GM12878 (cell line): ENCODE data around the gene SLC1A5. TPM values are rescaled to one million over a fixed set of nuclear protein-coding genes. Genes with fewer than 3 reads are reported as not detected.

Source experiments
- ATAC-seq: fragments of 200-7000 bp; cut with Tn5 transposase; 3 replicates; pipeline ENCODE4 v1.9.1; 2020; ENCODE audit warnings: mild to moderate bottlenecking, moderate library complexity
- BruUV-seq: library from RNA; stranded (reverse); fragments of 400-500 nt; replicated peaks from 2 replicates; lab custom pipeline; 2021; lab: Mats Ljungman, UMichigan
- CTCF ChIA-PET: fragments of 300-600 bp; sonication (Branson Sonifier 250); formaldehyde crosslinking; extraction: SDS; loops from one replicate; lab custom pipeline; 2021; ENCODE audit warnings: inconsistent platforms; lab: Yijun Ruan, JAX
- POLR2A ChIA-PET: fragments of 350-600 bp; formaldehyde crosslinking; extraction: SDS; loops from one replicate; lab custom pipeline; 2021; ENCODE audit warnings: inconsistent platforms; lab: Charles Lee
- RAD21 ChIA-PET: fragments of 300-600 bp; sonication (Branson Sonifier 250); formaldehyde crosslinking; loops from one replicate; lab custom pipeline; 2023; ENCODE audit warnings: antibody characterized with exemption; ENCODE audit not compliant: unreplicated experiment; lab: Charles Lee
- SMC1A ChIA-PET: fragments of 300-600 bp; sonication (Branson Sonifier 250); formaldehyde crosslinking; loops from one replicate; lab custom pipeline; 2023; ENCODE audit not compliant: unreplicated experiment, uncharacterized antibody; lab: Charles Lee
- DNase-seq: peaks from one replicate; pipeline ENCODE4 v3.0.0-alpha.2; 2011; ENCODE audit warnings: low read depth, low spot score
- FAIRE-seq: peaks from 3 replicates; lab custom pipeline; 2011; peaks lifted over from hg19 to GRCh38; lab: Jason Lieb, UNC
- H2AFZ ChIP-seq: 2 replicates; pipeline ENCODE4 v1.6.0; 2011; ENCODE audit warnings: low read depth, low read length, control low read depth; ENCODE audit not compliant: control insufficient read depth
- H3K27ac ChIP-seq: 2 replicates; pipeline ENCODE4 v1.5.1; 2011; ENCODE audit warnings: control low read depth; ENCODE audit not compliant: control insufficient read depth, insufficient read depth
- H3K27me3 ChIP-seq, 2 experiments: replicated peaks in 1 of 2; 2 replicates each; pipeline versions ENCODE4 v1.6.0 to v1.6.1; 2011; ENCODE audit warnings: low read length in 1 of 2; ENCODE audit not compliant: control insufficient read depth in 2 of 2, insufficient read depth in 2 of 2
- H3K36me3 ChIP-seq, 2 experiments: 2 replicates each; pipeline ENCODE4 v1.5.1; 2011; ENCODE audit warnings: low read length in 1 of 2; ENCODE audit not compliant: control insufficient read depth in 2 of 2, insufficient read depth in 2 of 2
- H3K4me1 ChIP-seq: 2 replicates; pipeline ENCODE4 v1.6.1; 2011; ENCODE audit warnings: mild to moderate bottlenecking, low read length, moderate library complexity, mixed read lengths; ENCODE audit not compliant: control insufficient read depth, insufficient read depth
- H3K4me2 ChIP-seq: 2 replicates; pipeline ENCODE4 v1.6.0; 2011; ENCODE audit warnings: control low read depth; ENCODE audit not compliant: control insufficient read depth, insufficient read depth
- H3K4me3 ChIP-seq: fragments of 200-600 bp; sonication (generic); 2 replicates; pipeline ENCODE4 v1.5.1; 2016
- H3K79me2 ChIP-seq: 2 replicates; pipeline ENCODE4 v1.6.0; 2011; ENCODE audit warnings: low read length; ENCODE audit not compliant: control insufficient read depth, insufficient read depth
- H3K9ac ChIP-seq: 2 replicates; pipeline ENCODE4 v1.8.0; 2011; ENCODE audit warnings: low read length, control low read depth, mixed read lengths; ENCODE audit not compliant: control insufficient read depth, insufficient read depth
- H3K9me3 ChIP-seq: replicated peaks from 3 replicates; pipeline ENCODE4 v1.5.1; 2011; ENCODE audit warnings: mild to moderate bottlenecking, low read length; ENCODE audit not compliant: control insufficient read depth, insufficient read depth
- H4K20me1 ChIP-seq: 2 replicates; pipeline ENCODE4 v1.6.0; 2011; ENCODE audit not compliant: control insufficient read depth, insufficient read depth
- ASH2L ChIP-seq: fragments of 300-600, 200-600 bp; sonication (generic); IDR thresholded peaks from 2 replicates; pipeline ENCODE4 v1.6.1; 2017; ENCODE audit warnings: low read depth, mild to moderate bottlenecking, borderline replicate concordance
- BCL11A ChIP-seq: IDR thresholded peaks from 2 replicates; pipeline ENCODE4 v1.6.1; 2011; ENCODE audit warnings: low read depth, low read length
- POLR2AphosphoS2 ChIP-seq: IDR thresholded peaks from 2 replicates; pipeline ENCODE4 v1.6.1; 2011; ENCODE audit warnings: low read depth, mild to moderate bottlenecking, low read length, improper control_type of control experiment, moderate library complexity
- SPI1 ChIP-seq: IDR thresholded peaks from 2 replicates; pipeline ENCODE4 v1.6.1; 2011; ENCODE audit warnings: low read depth, mild to moderate bottlenecking, low read length, moderate library complexity, borderline replicate concordance; ENCODE audit not compliant: insufficient read depth
- YBX1 ChIP-seq: fragments of 450-650 bp; IDR thresholded peaks from 2 replicates; pipeline ENCODE4 v1.6.1; 2016; ENCODE audit warnings: antibody characterized with exemption
- ZNF207 ChIP-seq: fragments of 450-650 bp; IDR thresholded peaks from 2 replicates; pipeline ENCODE4 v1.6.1; 2014; ENCODE audit warnings: antibody characterized with exemption, mild to moderate bottlenecking, borderline replicate concordance
- WGBS: methylation state at CpG from one replicate; pipeline ENCODE4 v1.1.6; 2016; ENCODE audit warnings: low lambda C conversion rate; ENCODE audit not compliant: insufficient replicate concordance, insufficient coverage; ENCODE audit errors: missing lambda C conversion rate; 5-methylcytosine and 5-hydroxymethylcytosine counted together
- in situ Hi-C: fragments of 300-500 bp; cut with MboI; formaldehyde crosslinking; loops from 9 replicates; pipeline ENCODE4 v1.14.3; 2018; ENCODE audit warnings: mixed read lengths
- intact Hi-C: fragments of 100-400 bp; cut with micrococcal nuclease; formaldehyde crosslinking; loops from one replicate; pipeline ENCODE4 v1.14.2; 2022; ENCODE audit not compliant: unreplicated experiment
- polyA plus RNA-seq, 11 experiments: library from polyadenylated mRNA; depleted of rRNA in 4 of 11; unstranded in 6 of 11; stranded (reverse) in 5 of 11; fragments of >200 nt; fragmentation: Nextera tagmentation in 4 of 11; fragmentation: Illumina TruSeq in 1 of 11; extraction: Ambion mirVana in 4 of 11; extraction: Trizol in 1 of 11; gene quantifications; 1 replicate in 1 of 11; 2 replicates in 10 of 11; pipeline versions ENCODE4 v1.2.1 to v1.2.3, GENCODE V29; 2011 to 2016; ENCODE audit warnings: inconsistent platforms in 2 of 11, missing spikeins in 2 of 11, low read depth in 1 of 11
- total RNA-seq, 4 experiments: library from RNA; depleted of rRNA in 3 of 4; stranded (reverse); fragments of >200 nt in 3 of 4; fragmentation: Illumina TruSeq in 1 of 4; extraction: Trizol in 1 of 4; gene quantifications; 2 replicates each; pipeline versions ENCODE4 v1.2.1 to v1.2.3, GENCODE V29; 2013 to 2021
- TF ChIP-seq, protein P1 (sequence below): fragments of 450-650 bp; IDR thresholded peaks from 2 replicates; pipeline ENCODE4 v1.6.1; 2017; ENCODE audit warnings: low read depth, mild to moderate bottlenecking, moderate library complexity
- TF ChIP-seq, protein P2 (sequence below): fragments of 450-650 bp; IDR thresholded peaks from 2 replicates; pipeline ENCODE4 v1.6.1; 2016; ENCODE audit warnings: mild to moderate bottlenecking, moderate library complexity, borderline replicate concordance

Gene SLC1A5
- total and polyA plus RNA-seq, 10 of the 15 experiments (the other 5 are each of a cell fraction or from before 2014, with no cell fraction given) = 9.1 to 129 (median 60.9) TPM

- Histone ChIP-seq H3K9ac (no peak overlapping the region), H2AFZ (no peak overlapping the region), H3K36me3 (peaks cover 16 to 49% of the 10 kb centered on the region in 2 experiments), H3K4me1 (peaks cover 8% of the 10 kb centered on the region), H3K27me3 (no peaks in the 10 kb centered on the region), H3K4me3 (no peak overlapping the region), H4K20me1 (peaks cover 8% of the 10 kb centered on the region), H3K4me2 (no peak overlapping the region), H3K9me3 (no peaks in the 10 kb centered on the region), H3K79me2 (peaks cover 24% of the 10 kb centered on the region), H3K27ac (no peak overlapping the region)
- RAD21 ChIA-PET = interaction anchor here (0.9 kb wide), 1 partner anchor 76 kb away, joined by 3 read pairs; the partner anchor contains the start of gene DACT3
- DNase-seq (no peak), ATAC-seq (no peak), FAIRE-seq (no peak)
- BruUV-seq = no TSS peak
- WGBS = 93% methylated on average over 22 of the region's 22 CpGs
- TF ChIP-seq BCL11A (no peak), POLR2AphosphoS2 (peak; percentile 25; the same call in 1 of the 2 replicates), ZNF207 (no peak)
- in situ Hi-C loops = no loop called here
- CTCF ChIA-PET = interaction anchor here (1.1 to 1.2 kb wide), 3 partner anchors 8 to 17 kb away, joined by 3 read pairs; no protein-coding TSS in a partner anchor
- intact Hi-C loops = no loop called here
- SMC1A ChIA-PET = no interaction called here
- POLR2A ChIA-PET = no interaction called here
These were observed 51.7 kb downstream of the SLC1A5 start for GRCh38 chr19:46736531-46737297.

GRCh38 chr19:46733690-46734292, 54.6 kb downstream of the SLC1A5 start:
- Histone ChIP-seq H3K9me3 (no peaks in the 10 kb centered on the region), H4K20me1 (no peaks in the 10 kb centered on the region; the same call in 1 of the 2 replicates), H3K9ac (no peak overlapping the region), H3K27me3 (no peaks in the 10 kb centered on the region), H3K79me2 (peaks cover 3% of the 10 kb centered on the region), H3K36me3 (peaks cover 32 to 62% of the 10 kb centered on the region in 2 experiments), H3K4me3 (no peak overlapping the region), H3K4me1 (peaks cover 10% of the 10 kb centered on the region), H3K4me2 (no peak overlapping the region), H3K27ac (no peak overlapping the region), H2AFZ (no peak overlapping the region)
- ChIA-PET CTCF (no interaction called here), RAD21 (no interaction called here), SMC1A (no interaction called here), POLR2A (no interaction called here)
- intact Hi-C loops = no loop called here
- in situ Hi-C loops = no loop called here
- ATAC-seq = no peak
- WGBS = 91% methylated on average over 11 of the region's 11 CpGs
- no peak for FAIRE-seq
- BruUV-seq = TSS peak; percentile 28
- DNase-seq = no peak
- TF ChIP-seq SPI1 = no peak
- TF ChIP-seq, protein P1, sequence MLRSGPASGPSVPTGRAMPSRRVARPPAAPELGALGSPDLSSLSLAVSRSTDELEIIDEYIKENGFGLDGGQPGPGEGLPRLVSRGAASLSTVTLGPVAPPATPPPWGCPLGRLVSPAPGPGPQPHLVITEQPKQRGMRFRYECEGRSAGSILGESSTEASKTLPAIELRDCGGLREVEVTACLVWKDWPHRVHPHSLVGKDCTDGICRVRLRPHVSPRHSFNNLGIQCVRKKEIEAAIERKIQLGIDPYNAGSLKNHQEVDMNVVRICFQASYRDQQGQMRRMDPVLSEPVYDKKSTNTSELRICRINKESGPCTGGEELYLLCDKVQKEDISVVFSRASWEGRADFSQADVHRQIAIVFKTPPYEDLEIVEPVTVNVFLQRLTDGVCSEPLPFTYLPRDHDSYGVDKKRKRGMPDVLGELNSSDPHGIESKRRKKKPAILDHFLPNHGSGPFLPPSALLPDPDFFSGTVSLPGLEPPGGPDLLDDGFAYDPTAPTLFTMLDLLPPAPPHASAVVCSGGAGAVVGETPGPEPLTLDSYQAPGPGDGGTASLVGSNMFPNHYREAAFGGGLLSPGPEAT = no peak
- TF ChIP-seq, protein P2, sequence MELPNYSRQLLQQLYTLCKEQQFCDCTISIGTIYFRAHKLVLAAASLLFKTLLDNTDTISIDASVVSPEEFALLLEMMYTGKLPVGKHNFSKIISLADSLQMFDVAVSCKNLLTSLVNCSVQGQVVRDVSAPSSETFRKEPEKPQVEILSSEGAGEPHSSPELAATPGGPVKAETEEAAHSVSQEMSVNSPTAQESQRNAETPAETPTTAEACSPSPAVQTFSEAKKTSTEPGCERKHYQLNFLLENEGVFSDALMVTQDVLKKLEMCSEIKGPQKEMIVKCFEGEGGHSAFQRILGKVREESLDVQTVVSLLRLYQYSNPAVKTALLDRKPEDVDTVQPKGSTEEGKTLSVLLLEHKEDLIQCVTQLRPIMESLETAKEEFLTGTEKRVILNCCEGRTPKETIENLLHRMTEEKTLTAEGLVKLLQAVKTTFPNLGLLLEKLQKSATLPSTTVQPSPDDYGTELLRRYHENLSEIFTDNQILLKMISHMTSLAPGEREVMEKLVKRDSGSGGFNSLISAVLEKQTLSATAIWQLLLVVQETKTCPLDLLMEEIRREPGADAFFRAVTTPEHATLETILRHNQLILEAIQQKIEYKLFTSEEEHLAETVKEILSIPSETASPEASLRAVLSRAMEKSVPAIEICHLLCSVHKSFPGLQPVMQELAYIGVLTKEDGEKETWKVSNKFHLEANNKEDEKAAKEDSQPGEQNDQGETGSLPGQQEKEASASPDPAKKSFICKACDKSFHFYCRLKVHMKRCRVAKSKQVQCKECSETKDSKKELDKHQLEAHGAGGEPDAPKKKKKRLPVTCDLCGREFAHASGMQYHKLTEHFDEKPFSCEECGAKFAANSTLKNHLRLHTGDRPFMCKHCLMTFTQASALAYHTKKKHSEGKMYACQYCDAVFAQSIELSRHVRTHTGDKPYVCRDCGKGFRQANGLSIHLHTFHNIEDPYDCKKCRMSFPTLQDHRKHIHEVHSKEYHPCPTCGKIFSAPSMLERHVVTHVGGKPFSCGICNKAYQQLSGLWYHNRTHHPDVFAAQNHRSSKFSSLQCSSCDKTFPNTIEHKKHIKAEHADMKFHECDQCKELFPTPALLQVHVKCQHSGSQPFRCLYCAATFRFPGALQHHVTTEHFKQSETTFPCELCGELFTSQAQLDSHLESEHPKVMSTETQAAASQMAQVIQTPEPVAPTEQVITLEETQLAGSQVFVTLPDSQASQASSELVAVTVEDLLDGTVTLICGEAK = no peak
- no peak for TF ChIP-seq ASH2L
- no peak for TF ChIP-seq YBX1
